ENCODE data around the gene MEGF9.

The MEGF9 gene

GRCh38 chr9:120734607-120735410 is 20.5 kb upstream of the MEGF9 start:
- no peak overlapping the region for H3K4me3 ChIP-seq
- peak overlapping the region in 3 of 21 experiments; percentile 48 to 73 (median 58) for H3K27ac ChIP-seq

- Histone ChIP-seq H3K27ac (no peak overlapping the region), H3K4me3 (no peak overlapping the region)
Measured at GRCh38 chr9:120733190-120733589, 18.9 kb upstream of the MEGF9 start.

DNA sequence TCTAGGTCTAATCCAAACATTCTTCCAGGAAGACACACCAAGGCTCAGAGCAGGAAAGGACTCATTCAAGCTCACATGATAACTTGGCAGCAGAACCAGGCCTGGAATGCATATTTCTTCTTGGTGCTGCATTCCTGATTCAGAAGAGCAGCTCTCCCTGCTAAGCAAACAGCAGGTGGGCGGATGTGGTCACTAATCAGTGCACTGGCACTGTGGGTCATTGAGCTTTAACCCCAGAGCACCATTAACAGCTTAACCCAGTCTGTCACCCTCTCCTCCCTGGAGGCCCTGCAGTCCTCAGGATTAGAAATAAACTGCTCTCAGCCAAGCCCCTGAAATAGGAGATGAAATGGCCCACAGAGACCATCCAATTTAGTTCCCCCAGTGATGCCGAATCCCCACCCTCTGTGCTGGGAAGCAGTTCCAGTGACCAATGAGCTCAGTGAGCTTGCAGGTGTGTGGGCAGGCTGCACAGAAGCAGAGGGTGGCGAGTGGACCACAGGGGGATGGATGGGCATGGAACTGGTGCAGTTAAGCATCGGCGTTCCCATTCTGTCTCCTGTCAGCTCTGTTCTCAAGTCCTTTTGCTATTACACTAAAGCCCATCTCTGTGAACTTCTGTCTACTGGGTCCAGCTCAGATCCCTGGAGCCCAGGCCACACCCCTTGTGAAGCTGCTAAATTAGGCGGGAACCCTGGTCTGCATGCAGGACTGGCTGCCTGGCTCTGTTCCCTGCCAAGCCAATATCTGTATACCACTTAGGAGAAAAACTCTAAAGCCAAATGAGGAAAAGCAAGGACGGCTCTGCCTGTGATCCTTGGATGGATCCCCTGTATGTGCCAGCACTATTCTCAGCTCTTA is 16.6 kb upstream of the MEGF9 start:
- Histone ChIP-seq H3K4me3 (no peak overlapping the region), H3K27ac (no peak overlapping the region)

DNA sequence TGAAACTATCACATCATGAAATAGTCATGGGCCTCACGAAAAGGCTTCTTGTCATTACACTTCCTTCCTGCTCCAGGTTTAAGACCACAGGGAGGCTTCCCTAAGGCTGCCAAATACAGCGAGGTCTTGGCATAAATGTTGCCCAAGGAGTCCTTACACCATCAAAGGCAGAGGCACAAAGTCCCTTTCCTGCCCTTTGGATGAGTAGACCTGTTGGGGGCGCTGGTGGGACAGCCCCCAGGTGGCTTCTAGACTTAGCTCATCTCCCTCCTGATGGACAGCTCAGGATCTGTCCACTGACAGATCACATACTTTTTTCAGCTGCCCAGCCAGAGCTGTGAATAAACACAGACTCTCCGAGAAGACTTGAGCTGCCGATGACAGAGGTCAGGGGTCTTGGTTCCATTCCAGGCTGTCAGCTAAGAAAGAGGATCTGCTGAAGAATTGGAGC is 15.5 kb upstream of the MEGF9 start:
- Histone ChIP-seq H3K27ac (no peak overlapping the region), H3K4me3 (no peak overlapping the region)

DNA sequence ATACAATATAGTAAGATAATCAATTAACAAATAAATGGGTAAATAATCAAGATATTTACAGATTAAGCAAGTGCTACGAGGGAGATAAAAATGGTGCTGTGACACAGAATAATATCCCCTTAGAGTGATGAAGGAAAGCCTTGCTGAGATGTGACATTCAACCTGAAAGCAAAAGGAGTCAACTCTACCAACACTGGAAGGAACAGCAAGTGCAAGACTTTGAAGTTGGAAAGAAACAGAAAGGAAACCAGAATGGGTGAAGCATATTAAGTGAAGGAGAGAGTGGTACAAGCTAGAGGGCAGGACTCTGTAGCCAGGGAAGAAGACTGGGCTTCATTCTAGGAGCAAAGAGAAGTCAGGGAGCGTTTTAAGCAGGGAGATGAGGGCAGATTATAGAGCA is 12.2 kb upstream of the MEGF9 start:
- H3K27ac ChIP-seq = no peak overlapping the region
- no peak overlapping the region for H3K4me3 ChIP-seq

DNA sequence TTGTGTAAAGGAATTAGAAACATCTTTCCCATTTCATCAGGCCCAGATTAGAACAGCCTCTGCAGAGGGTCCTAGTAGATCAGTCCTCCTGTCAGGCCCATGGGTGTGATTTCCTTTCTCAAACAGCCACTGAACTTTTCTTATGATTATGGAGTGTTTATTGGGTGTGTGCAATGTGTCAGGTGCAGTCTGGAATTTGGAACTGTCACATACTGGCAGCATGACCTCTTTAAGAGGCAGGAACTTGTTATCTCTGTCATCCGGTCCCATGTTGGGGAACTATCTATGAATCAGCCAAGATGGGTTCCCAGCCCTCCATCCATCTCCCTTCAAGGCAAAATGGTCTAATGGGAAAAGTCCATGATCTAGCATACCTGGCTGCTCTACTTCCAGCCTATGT is 11.6 kb upstream of the MEGF9 start:
- Histone ChIP-seq H3K4me3 (no peak overlapping the region), H3K27ac (no peak overlapping the region)

DNA sequence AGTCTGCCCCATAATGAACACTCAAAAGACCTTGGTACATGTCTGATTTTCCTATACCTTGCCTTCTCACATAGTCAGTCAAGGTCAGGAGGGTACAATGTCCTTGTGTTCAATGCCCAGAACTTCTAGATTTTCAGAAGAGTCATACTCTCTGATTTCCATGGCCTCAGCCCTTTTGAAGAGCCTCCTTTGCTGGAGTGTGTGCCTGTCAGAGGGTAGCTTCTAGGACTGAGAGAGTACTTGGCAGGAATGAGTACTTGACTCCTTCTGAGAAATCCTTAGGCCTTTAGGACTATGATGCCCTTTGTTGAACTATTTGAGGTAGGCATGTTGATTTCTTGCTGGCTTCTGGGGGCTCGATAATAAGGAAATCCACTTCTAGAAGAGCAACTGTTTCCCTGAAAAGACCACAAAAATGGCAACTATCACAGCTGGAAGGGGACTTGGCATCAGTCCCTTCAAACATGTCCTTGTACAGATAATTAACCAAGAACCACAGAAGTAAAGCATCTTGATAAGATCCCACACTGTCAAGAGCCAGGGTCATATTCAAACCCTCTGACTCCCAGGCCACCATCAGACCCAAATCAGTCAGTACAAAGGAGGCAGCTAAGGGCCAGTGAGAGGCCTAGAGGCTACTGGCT is 10.6 kb upstream of the MEGF9 start:
- no peak overlapping the region for H3K27ac ChIP-seq
- no peak overlapping the region for H3K4me3 ChIP-seq

DNA sequence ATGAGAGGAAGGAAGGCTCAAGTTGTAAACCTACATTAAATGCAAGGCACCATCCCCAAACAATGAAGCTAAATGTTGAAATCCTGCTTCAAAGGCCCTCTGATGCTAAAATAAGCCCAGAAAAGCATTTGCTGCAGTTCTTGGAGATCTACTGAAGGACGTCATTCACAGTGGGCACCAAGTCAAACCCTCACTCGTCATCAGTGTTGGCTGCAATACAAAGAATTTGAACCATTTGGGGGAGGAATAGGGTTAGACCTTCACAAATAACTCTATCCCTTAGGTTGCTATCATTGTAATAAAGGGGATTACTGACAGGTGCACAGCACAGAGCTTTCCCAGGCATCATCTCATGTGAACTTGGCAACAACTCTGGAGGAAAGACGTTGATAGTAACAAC is 9.3 kb upstream of the MEGF9 start:
- Histone ChIP-seq H3K27ac (no peak overlapping the region), H3K4me3 (no peak overlapping the region)

DNA sequence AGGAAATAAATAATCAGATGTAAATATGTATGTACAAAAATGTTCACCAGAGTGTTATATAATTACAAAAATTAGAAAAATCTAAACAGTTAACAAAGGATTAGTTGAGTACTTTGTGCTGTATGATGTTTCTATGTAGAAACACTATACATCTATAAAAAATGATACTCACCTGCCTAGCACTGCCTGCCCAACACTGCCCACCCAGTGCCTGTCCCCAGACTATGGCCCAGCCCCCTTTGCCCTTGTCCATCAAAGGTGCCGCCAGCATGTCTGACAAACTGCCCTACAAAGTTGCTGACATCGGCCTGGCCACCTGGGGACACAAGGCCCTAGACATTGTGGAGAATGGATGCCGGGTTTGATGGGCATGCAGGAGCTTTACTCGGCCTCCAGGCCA is 6.1 kb upstream of the MEGF9 start:
- H3K27ac ChIP-seq = no peak overlapping the region

DNA sequence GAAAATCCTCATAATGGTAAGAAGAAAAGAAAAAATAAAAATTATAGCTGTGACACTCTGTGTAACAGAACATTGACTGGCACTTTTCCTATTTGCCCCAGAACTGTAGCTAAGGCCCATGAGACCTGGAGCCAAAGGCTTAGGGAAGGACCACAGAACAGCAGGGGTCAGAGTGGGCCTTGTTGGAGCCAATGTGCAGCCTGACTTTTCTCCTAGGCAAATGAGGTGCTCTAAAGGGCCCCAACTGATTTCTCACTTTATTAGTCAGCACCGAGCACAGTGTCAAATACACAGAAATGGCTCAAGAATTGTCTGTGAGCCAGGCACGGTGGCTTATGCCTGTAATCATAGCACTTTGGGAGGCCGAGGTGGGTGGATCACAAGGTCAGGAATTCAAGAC is 4.0 kb upstream of the MEGF9 start:
- H3K27ac ChIP-seq = no peak overlapping the region
- no peak overlapping the region for H3K4me3 ChIP-seq

More for the DNA sequence above, 6.1 kb upstream of the MEGF9 start:
- H3K4me3 ChIP-seq = no peak overlapping the region

GRCh38 chr9:120717176-120717575 is 2.9 kb upstream of the MEGF9 start:
- H3K27ac ChIP-seq = no peak overlapping the region

GRCh38 chr9:120716483-120716882 is 2.2 kb upstream of the MEGF9 start:
- no peak overlapping the region for H3K4me3 ChIP-seq
- H3K27ac ChIP-seq = peak overlapping the region in 1 of 21 experiments; percentile 97

More at GRCh38 chr9:120717176-120717575, 2.9 kb upstream of the MEGF9 start:
- no peak overlapping the region for H3K4me3 ChIP-seq

GRCh38 chr9:120715389-120715924 is 1.2 kb upstream of the MEGF9 start:
- Histone ChIP-seq H3K27ac (peak overlapping the region in 20 of 21 experiments; percentile 78 to 97 (median 87)), H3K4me3 (peak overlapping the region in 6 of 7 experiments; percentile 73 to 94 (median 92))

DNA sequence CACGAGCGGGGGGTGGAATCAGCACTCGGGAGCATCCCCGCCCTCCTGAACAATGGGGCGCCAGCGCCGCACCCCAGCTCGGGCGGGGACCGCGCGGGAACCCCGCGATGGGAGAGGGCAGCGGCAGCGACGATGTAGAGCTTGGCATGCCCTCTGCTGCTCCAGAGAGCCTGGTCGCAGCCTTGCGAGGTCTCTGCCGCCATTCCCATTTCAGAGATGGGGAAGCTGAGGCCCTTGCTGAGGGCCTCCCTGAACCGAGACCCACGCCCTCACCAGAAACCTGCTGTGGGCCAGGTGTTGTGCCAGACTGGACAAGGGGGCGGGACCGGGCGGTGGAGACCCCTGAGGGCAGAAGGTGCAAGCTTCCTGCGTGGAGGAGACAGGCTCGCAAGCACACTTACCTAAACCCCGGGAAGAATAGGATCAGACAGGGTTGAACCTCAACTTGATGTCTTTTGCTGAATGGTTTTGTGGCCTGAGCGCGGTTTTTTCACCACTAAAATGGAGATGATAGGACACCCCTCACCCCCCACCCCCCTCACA is 647 bp upstream of the MEGF9 start:
- H3K4me3 ChIP-seq = peak overlapping the region; percentile 73 to 94 (median 91)

DNA sequence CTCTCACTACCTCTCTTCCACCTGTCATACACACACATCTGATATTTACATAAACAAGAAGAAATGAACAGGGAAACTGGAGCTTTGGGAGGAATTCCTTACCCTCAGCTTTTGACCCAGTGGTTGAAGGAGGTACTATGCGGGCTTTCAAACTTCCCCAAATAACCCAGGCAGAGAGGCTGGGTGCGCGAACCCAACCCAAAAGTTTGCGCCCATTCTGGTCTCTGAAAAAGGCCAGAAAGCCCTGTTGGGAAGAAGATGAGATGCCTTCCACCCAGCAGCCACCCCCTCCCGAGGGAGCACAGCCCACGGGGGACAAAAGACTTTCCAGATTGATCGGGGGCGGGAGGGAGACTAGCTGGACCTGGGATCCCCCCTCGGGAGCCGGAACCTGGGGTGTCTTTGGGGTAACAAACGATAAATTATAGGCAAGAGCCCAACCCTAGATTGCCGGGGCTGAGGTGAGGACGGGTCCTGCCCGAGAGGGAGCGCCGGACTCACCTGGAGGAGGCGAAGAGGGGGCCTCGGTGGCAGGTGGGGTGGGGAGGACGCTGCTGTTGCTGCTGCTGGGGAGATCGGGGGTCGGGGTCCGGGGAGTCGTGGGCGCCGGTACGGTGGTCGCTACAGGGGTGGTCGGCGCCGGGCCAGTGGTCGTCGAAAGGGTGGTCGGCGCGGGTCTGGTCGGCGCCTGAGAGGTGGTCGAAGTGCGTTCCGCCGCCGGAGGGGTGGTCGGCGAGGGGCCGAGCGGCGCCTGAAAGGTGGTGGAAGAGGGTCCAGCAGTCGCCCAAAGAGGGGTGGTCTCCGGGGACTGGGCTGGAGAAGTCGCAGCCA is 798 bp downstream of the MEGF9 start:
- Histone ChIP-seq H3K4me3 (peak overlapping the region; percentile 73 to 94 (median 91)), H3K27ac (peak overlapping the region; percentile 70 to 97 (median 87))

More for the DNA sequence above, 647 bp upstream of the MEGF9 start:
- H3K27ac ChIP-seq = peak overlapping the region; percentile 73 to 97 (median 87)

DNA sequence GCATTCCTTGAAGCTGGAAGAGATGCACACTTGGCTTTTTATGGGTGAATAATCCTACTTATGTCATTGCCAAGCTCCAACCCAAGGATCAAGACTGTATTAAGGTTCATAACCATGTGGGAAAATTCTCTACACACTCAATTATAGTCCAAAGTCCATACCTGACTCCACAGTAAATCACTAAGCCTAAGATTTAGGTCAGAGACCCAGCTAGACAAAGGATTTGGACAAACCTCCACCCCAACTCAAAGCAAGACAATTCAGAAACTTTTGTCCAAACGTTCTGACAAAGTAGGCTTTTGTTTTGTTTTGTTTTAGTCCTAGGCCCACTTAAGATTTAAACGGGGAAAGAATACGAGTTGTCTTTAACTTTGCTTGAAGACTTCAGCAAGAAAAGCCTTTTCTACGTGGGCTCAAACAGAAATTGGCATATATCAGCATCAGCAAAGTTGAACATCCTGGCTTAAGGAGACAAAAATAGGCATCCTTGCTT is 1.7 kb downstream of the MEGF9 start:
- Histone ChIP-seq H3K27ac (peak overlapping the region in 19 of 21 experiments; percentile 31 to 97 (median 87)), H3K4me3 (peak overlapping the region; percentile 73 to 94 (median 91))

DNA sequence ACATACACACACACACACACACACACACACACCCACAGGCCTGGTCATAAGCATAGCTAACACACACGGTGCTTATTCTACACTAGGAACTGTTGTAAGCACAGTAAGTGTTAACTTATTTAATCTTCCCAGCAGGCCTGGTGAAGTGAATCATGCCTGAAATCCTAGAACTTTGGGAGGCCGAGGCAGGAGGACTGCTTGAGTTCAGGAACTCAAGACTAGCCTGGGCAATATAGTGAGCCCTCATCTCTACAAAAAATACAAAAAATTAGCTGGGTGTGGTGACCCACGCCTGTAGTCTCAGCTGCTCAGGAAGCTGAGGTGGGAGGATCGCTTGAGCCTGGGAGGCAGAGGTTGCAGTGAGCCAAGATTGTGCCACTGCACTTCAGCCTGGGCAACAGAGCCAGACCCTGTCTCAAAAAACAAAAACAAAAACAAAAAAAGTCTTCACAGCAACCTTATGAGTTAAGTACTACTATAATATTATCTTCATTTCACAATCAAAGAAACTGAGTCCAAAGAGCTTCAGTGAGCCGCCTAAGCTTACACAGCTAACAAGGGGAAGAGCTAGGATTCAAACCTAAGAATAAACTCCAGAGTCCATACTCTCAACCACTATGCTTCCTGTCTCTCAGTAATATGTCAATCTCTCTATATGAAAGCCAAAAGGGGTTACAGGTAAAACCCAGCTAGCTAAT is 2.3 kb downstream of the MEGF9 start:
- Histone ChIP-seq H3K4me3 (peak overlapping the region; percentile 73 to 94 (median 91)), H3K27ac (peak overlapping the region in 19 of 21 experiments; percentile 31 to 97 (median 87))

DNA sequence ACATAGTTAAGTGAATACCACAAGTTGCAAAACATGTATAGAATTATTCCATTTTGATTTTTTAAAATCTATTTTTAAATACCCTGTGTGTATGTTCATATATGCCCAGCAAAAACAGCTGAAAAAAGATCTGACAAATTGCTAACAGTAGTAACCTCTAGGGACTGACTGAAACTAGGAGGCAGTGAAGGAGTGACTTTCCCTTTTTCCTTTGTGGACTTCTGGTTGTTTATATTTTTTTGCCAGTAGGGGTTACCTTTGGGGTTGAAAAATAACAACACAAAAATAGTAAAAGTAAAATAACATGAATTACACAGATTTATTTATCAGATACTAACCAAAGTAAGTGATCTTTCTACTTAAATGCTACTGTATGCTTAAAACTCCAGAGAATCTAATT is 2.9 kb downstream of the MEGF9 start:
- H3K27ac ChIP-seq = peak overlapping the region in 16 of 21 experiments; percentile 45 to 97 (median 86)
- peak overlapping the region in 1 of 7 experiments; percentile 94 for H3K4me3 ChIP-seq

All from skin epidermis (tissue), 12 donors.